Keratinocyte (primary cell): ENCODE measurements around the gene DRGX. TPM values are rescaled to one million over a fixed set of nuclear protein-coding genes. Genes with fewer than 3 reads are reported as not detected.

ENCODE experiments used
- DNase-seq: peaks from one replicate; pipeline ENCODE4 v3.0.0-alpha.2; 2011; ENCODE audit warnings: low read depth, missing footprints, low spot score
- FAIRE-seq: peaks from 2 replicates; lab custom pipeline; 2011; peaks lifted over from hg19 to GRCh38; lab: Jason Lieb, UNC
- H2AFZ ChIP-seq: 2 replicates; pipeline ENCODE4 v1.6.0; 2012; ENCODE audit warnings: low read length, control low read depth, inconsistent platforms; ENCODE audit not compliant: control insufficient read depth
- H3K27ac ChIP-seq: 2 replicates; pipeline ENCODE4 v1.5.1; 2011; ENCODE audit warnings: low read length; ENCODE audit not compliant: control insufficient read depth, insufficient read depth
- H3K27me3 ChIP-seq: 3 replicates; pipeline ENCODE4 v1.6.0; 2011; ENCODE audit warnings: low read length; ENCODE audit not compliant: control insufficient read depth, insufficient read depth; ENCODE audit errors: extremely low read depth
- H3K36me3 ChIP-seq, 2 experiments: 2 replicates in 1 of 2; 3 replicates in 1 of 2; pipeline ENCODE4 v1.5.1; 2011; ENCODE audit warnings: low read length in 2 of 2, mild to moderate bottlenecking in 1 of 2; ENCODE audit not compliant: control insufficient read depth in 2 of 2, insufficient read depth in 2 of 2; ENCODE audit errors: extremely low read depth in 1 of 2
- H3K4me1 ChIP-seq: 3 replicates; pipeline ENCODE4 v1.5.1; 2011; ENCODE audit warnings: low read length; ENCODE audit not compliant: control insufficient read depth, insufficient read depth; ENCODE audit errors: extremely low read depth
- H3K4me2 ChIP-seq: 3 replicates; pipeline ENCODE4 v1.6.0; 2011; ENCODE audit warnings: low read depth, low read length; ENCODE audit not compliant: control insufficient read depth, insufficient read depth; ENCODE audit errors: extremely low read depth
- H3K4me3 ChIP-seq, 3 experiments: fragments of 200-600 bp in 1 of 3; sonication (generic) in 1 of 3; 2 replicates in 2 of 3; 3 replicates in 1 of 3; pipeline ENCODE4 v1.5.1; 2011 to 2016; ENCODE audit warnings: low read length in 3 of 3, mild to moderate bottlenecking in 3 of 3, control low read depth in 2 of 3, inconsistent platforms in 1 of 3, low read depth in 1 of 3, mixed read lengths in 1 of 3, mixed run types in 1 of 3, moderate library complexity in 1 of 3; ENCODE audit not compliant: control insufficient read depth in 2 of 3, insufficient read depth in 2 of 3; ENCODE audit errors: extremely low read depth in 1 of 3
- H3K79me2 ChIP-seq: 2 replicates; pipeline ENCODE4 v1.6.0; 2012; ENCODE audit warnings: low read length; ENCODE audit not compliant: control insufficient read depth, insufficient read depth
- H3K9ac ChIP-seq: 3 replicates; pipeline ENCODE4 v1.6.0; 2011; ENCODE audit warnings: low read length; ENCODE audit not compliant: control insufficient read depth, insufficient read depth; ENCODE audit errors: extremely low read depth
- H3K9me1 ChIP-seq: 3 replicates; pipeline ENCODE4 v1.6.0; 2011; ENCODE audit warnings: low read length; ENCODE audit not compliant: control insufficient read depth, insufficient read depth; ENCODE audit errors: extremely low read depth
- H3K9me3 ChIP-seq: 2 replicates; pipeline ENCODE4 v1.5.1; 2012; ENCODE audit warnings: low read depth, low read length; ENCODE audit not compliant: control insufficient read depth
- H4K20me1 ChIP-seq: 3 replicates; pipeline ENCODE4 v1.6.0; 2011; ENCODE audit warnings: low read length; ENCODE audit not compliant: control insufficient read depth, insufficient read depth; ENCODE audit errors: extremely low read depth
- CTCF ChIP-seq, 3 experiments: IDR thresholded peaks in 1 of 3; conservative IDR thresholded peaks in 1 of 3; optimal IDR thresholded peaks in 1 of 3; 2 replicates in 2 of 3; 3 replicates in 1 of 3; pipeline versions ENCODE3 to v1.5.1; 2011; ENCODE audit warnings: low read length in 3 of 3, mild to moderate bottlenecking in 3 of 3, moderate library complexity in 2 of 3, control low read depth in 1 of 3, inconsistent platforms in 1 of 3; ENCODE audit not compliant: insufficient read depth in 2 of 3; ENCODE audit errors: extremely low read depth in 1 of 3
- EZH2 ChIP-seq: IDR thresholded peaks from one replicate; pipeline ENCODE4 v1.6.1; 2012; ENCODE audit warnings: inconsistent platforms, mild to moderate bottlenecking, low read length, moderate library complexity
- dilution Hi-C: fragments of 300-500 bp; cut with MboI; formaldehyde crosslinking; loops from one replicate; pipeline ENCODE4 v1.7.0; 2020; ENCODE audit warnings: low sequenced_read_pairs; ENCODE audit not compliant: extremely low pct_ligation_motif_present
- polyA plus RNA-seq, 5 experiments: library from polyadenylated mRNA; depleted of rRNA in 3 of 5; stranded (reverse) in 3 of 5; stranded (forward) in 1 of 5; unstranded in 1 of 5; fragments of >200 nt; gene quantifications; 1 replicate in 1 of 5; 2 replicates in 3 of 5; 3 replicates in 1 of 5; pipeline versions ENCODE4 v1.2.1 to v1.2.3, GENCODE V29; 2011 to 2012; ENCODE audit warnings: missing spikeins in 2 of 5, low read depth in 1 of 5, low replicate concordance in 1 of 5

Gene DRGX
- polyA plus RNA-seq, 1 donor (not counting 4 experiments of a cell fraction or from before 2014, with no cell fraction given) = not detected

- Histone ChIP-seq H3K36me3 (no peaks in the 10 kb centered on the region), H3K27me3 (peaks cover 64% of the 10 kb centered on the region), H2AFZ (no peak overlapping the region), H3K4me3 (no peak overlapping the region), H3K4me2 (no peak overlapping the region), H3K4me1 (peaks cover 5% of the 10 kb centered on the region), H3K9me3 (no peaks in the 10 kb centered on the region), H3K9ac (no peak overlapping the region), H3K9me1 (no peaks in the 10 kb centered on the region), H3K79me2 (no peaks in the 10 kb centered on the region), H4K20me1 (no peaks in the 10 kb centered on the region), H3K27ac (no peak overlapping the region)
- dilution Hi-C loops = no loop called here
- DNase-seq = no peak
- FAIRE-seq = no peak
- TF ChIP-seq CTCF (optimal IDR thresholded peaks at IDR 0.05 in 1 of 3, IDR thresholded peaks at IDR 0.05 in 1 of 3, conservative IDR thresholded peaks at IDR 0.05 in 1 of 3; ENCODE audit: extremely low read depth in 1 of 3, insufficient read depth in 2 of 3, low read length in 3 of 3) (no peak), EZH2 (no peak)
These were observed 4.5 kb upstream of the DRGX start for GRCh38 chr10:49400365-49400764.

- Histone ChIP-seq H3K4me3 (no peak overlapping the region), H3K79me2 (no peaks in the 10 kb centered on the region), H4K20me1 (no peaks in the 10 kb centered on the region), H3K4me1 (peaks cover 5% of the 10 kb centered on the region), H3K4me2 (no peak overlapping the region), H3K9ac (no peak overlapping the region), H3K27ac (no peak overlapping the region), H3K9me3 (no peaks in the 10 kb centered on the region), H3K9me1 (no peaks in the 10 kb centered on the region), H3K36me3 (no peaks in the 10 kb centered on the region), H2AFZ (no peak overlapping the region), H3K27me3 (peaks cover 76% of the 10 kb centered on the region)
- dilution Hi-C loops = no loop called here
- DNase-seq (no peak), FAIRE-seq (no peak)
- no peak for TF ChIP-seq CTCF (optimal IDR thresholded peaks at IDR 0.05 in 1 of 3, IDR thresholded peaks at IDR 0.05 in 1 of 3, conservative IDR thresholded peaks at IDR 0.05 in 1 of 3; ENCODE audit: extremely low read depth in 1 of 3, insufficient read depth in 2 of 3, low read length in 3 of 3)
- no peak for TF ChIP-seq EZH2
These were observed 3.1 kb upstream of the DRGX start for GRCh38 chr10:49398986-49399385.
